Measurements from ENCODE around the gene SYAP1.
"Not testable (repeated sequence)": the region's sequence is repeated elsewhere in the genome, so short reads cannot be mapped to it uniquely, and the experiment has no call there.

GRCh38 chrX:16715638-16716037 is 3.8 kb upstream of the SYAP1 start:
- TF ChIP-seq POLR2A (IDR thresholded peaks at IDR 0.05; ENCODE audit: low read depth, low read length); TAF1 (IDR thresholded peaks at IDR 0.05; ENCODE audit: borderline replicate concordance, low read depth, low read length); POLR2AphosphoS5 (IDR thresholded peaks at IDR 0.05; ENCODE audit: low read depth, low read length): not testable (repeated sequence)
